Measurements from ENCODE around the gene ZCCHC3.

Gene ZCCHC3

DNA sequence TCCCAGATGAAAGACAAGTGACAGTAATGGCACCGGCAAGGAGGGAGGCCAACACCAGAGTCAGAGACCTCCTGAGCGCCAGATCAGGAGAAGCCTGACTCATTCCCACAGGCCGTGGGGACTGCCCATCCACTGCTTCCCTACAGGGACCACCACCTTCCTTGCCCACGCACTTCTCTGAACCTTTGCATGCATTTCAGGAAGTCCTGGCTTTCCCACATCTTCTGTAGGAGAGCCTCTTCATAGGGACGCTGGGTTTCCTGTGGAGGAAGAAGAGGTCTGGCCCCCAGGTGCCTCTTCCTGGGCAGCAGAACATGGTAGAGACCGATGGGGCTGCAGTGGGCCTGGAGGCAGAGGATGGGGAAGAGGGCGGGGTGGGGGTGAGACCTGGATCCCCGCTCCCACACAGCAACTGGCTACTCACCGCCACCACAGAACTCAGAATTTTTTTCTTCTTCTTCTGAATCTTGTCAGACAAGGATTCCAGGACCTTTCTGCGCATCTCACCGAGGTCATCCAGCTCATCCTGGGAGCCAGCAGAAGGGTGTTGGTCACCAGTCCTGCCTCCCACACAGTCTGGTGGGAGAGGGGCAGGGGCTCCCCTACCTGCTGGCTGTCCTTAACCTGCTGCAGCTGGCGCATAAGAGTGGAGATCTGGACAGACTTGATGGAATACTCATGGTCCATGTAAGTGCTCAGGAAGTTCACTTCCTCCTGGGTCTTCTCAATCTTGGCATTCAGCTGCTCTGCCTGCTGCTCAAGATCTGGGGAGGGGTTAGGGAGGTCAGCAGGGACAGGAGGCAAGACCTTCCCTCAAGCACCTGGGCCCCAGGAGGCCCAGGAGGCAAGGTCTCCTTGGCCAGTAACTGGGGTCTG, 20.5 kb upstream of the ZCCHC3 start:
- Histone ChIP-seq H3K27ac (no peak overlapping the region), H3K4me1 (no peaks in the 10 kb centered on the region), H3K9me3 (no peaks in the 10 kb centered on the region), H3K4me3 (no peak overlapping the region), H3K36me3 (peaks cover 0 to 52% (median 21%) of the 10 kb centered on the region in 3 donors), H3K27me3 (no peaks in the 10 kb centered on the region)
- intact Hi-C loops (cut with DNase I; ENCODE audit: low total_unique reads) = no loop called here
- DNase-seq = no peak
- TF ChIP-seq, protein P1, sequence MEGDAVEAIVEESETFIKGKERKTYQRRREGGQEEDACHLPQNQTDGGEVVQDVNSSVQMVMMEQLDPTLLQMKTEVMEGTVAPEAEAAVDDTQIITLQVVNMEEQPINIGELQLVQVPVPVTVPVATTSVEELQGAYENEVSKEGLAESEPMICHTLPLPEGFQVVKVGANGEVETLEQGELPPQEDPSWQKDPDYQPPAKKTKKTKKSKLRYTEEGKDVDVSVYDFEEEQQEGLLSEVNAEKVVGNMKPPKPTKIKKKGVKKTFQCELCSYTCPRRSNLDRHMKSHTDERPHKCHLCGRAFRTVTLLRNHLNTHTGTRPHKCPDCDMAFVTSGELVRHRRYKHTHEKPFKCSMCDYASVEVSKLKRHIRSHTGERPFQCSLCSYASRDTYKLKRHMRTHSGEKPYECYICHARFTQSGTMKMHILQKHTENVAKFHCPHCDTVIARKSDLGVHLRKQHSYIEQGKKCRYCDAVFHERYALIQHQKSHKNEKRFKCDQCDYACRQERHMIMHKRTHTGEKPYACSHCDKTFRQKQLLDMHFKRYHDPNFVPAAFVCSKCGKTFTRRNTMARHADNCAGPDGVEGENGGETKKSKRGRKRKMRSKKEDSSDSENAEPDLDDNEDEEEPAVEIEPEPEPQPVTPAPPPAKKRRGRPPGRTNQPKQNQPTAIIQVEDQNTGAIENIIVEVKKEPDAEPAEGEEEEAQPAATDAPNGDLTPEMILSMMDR (IDR thresholded peaks at IDR 0.05) = no peak

DNA sequence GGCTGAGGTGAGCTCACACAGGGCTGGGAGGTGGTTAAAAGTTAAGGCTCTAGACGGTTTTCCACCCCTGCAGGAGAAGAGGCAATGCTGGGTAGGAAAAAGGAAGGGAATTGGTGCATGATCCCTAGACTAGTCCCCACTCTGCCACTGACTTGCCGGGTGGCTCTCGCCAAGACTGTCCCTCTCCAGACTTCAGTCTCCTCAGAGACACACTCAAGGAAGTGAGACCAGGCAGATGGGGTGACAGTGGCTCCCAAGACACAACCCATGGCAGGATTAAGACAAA, 19.9 kb upstream of the ZCCHC3 start:
- H3K4me3 ChIP-seq = no peak overlapping the region
- H3K4me1 ChIP-seq = no peaks in the 10 kb centered on the region
- H3K36me3 ChIP-seq = peaks cover 0 to 54% (median 21%) of the 10 kb centered on the region in 3 donors
- TF ChIP-seq, protein P1 (IDR thresholded peaks at IDR 0.05) = no peak
- no peaks in the 10 kb centered on the region for H3K27me3 ChIP-seq
- peak in 1 of 2 donors; percentile 37 for DNase-seq
- intact Hi-C loops (cut with DNase I; ENCODE audit: low total_unique reads) = no loop called here
- no peaks in the 10 kb centered on the region for H3K9me3 ChIP-seq
- no peak overlapping the region for H3K27ac ChIP-seq

DNA sequence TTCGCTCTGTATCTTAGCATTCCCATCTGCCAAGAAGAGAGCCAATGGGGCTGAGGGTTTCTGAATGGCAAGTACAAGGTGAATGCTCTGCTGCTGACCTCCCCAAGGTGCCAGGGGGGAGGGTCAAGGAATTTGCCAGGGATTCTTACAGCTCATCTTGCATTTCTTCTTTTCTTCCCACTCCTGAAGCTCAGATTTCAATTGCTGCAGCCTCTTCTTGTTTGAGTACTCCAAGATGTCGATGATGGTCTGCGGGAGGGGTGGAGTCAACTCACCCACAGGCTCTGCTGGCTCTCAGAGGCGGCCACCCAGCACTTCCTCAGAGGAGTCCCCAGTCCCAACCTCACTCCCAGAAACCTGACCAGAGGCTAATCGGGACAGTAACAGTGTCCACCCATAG, 19.2 kb upstream of the ZCCHC3 start:
- H3K36me3 ChIP-seq = peaks cover 0 to 54% (median 21%) of the 10 kb centered on the region in 3 donors
- intact Hi-C loops (cut with DNase I; ENCODE audit: low total_unique reads) = no loop called here
- TF ChIP-seq, protein P1 (IDR thresholded peaks at IDR 0.05) = no peak
- no peak overlapping the region for H3K4me3 ChIP-seq
- H3K27ac ChIP-seq = no peak overlapping the region
- no peaks in the 10 kb centered on the region for H3K4me1 ChIP-seq
- no peaks in the 10 kb centered on the region for H3K27me3 ChIP-seq
- H3K9me3 ChIP-seq = no peaks in the 10 kb centered on the region
- DNase-seq = peak in 1 of 2 donors; percentile 50

DNA sequence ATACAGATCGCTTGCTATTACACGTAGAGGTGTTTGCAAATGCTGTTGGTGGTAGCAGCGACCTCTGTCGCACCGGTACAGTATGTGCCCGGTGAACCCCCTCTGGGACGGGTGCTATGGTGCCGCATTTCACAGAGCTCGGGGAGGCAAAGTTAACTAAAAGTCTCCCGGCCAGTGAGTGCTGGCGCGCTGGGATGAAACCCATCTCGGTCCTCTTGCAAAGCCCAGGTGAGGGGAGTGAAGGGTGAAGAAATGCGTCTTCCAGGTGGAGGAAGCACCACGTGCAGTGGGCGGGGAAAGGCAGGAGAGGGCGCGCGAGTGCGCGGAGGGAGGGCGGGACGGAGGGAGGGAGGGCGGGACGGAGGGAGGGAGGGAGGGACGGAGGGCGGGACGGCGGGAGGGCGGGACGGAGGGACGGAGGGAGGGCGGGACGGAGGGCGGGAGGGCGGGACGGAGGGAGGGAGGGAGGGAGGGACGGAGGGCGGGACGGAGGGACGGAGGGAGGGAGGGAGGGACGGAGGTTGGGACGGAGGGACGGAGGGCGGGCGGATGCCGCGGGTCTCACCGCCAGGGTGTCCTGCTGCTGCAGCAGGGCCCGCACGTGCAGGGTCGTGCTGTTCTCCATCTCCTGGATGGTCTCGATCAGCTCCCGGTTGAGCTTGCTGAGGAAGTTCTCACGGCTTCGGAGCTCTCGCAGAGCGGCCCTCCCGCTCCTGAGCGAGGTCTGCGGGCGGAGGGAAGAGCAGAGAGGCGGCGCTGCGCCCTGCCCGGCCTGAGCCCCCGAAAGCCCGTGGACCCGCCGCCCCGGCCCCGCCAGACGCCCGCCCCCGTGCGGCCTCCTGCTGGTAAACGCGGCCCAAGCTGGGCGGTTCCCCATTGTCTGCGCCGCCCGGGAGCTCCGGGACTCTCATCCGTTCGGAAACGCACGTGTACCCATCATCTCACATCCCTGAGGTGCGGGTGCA, 18.5 kb upstream of the ZCCHC3 start:
- peaks cover 0 to 54% (median 21%) of the 10 kb centered on the region in 3 donors for H3K36me3 ChIP-seq
- peak in 1 of 2 donors; percentile 66 for DNase-seq
- no peaks in the 10 kb centered on the region for H3K9me3 ChIP-seq
- TF ChIP-seq, protein P1 (IDR thresholded peaks at IDR 0.05) = no peak
- intact Hi-C loops (cut with DNase I; ENCODE audit: low total_unique reads) = no loop called here
- no peaks in the 10 kb centered on the region for H3K27me3 ChIP-seq
- no peaks in the 10 kb centered on the region for H3K4me1 ChIP-seq
- H3K27ac ChIP-seq = no peak overlapping the region
- no peak overlapping the region for H3K4me3 ChIP-seq

DNA sequence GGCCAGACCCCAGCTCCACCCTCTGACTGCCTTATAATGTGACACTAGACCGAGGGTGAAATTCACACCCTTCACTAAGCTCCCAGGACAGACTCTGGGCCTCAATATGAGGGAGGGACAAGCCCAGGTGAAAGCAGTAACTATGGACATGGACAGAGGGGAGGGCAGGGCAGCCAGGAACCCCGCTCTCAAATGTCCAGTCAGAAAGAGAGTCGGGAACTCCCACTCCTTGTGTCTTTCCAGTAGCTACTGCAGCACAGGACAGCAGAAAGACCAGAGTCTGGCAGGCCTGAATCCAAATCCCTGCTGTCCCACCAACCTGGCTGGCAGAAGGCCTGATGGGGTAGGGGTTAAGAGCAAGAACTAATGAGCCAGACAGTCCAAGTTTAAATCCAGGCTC, 13.2 kb upstream of the ZCCHC3 start:
- intact Hi-C loops (cut with DNase I; ENCODE audit: low total_unique reads) = no loop called here
- no peak overlapping the region for H3K4me3 ChIP-seq
- peaks cover 0 to 15% (median 0%) of the 10 kb centered on the region in 3 donors for H3K36me3 ChIP-seq
- H3K27me3 ChIP-seq = no peaks in the 10 kb centered on the region
- TF ChIP-seq, protein P1 (IDR thresholded peaks at IDR 0.05) = no peak
- DNase-seq = peak in 1 of 2 donors; percentile 23
- H3K27ac ChIP-seq = no peak overlapping the region
- no peaks in the 10 kb centered on the region for H3K4me1 ChIP-seq
- no peaks in the 10 kb centered on the region for H3K9me3 ChIP-seq
